ENCODE data around the gene TNFSF8.

GRCh38 chr9:114953959-114954358 is 23.6 kb upstream of the TNFSF8 start:
- TF ChIP-seq CTCF (IDR thresholded peaks at IDR 0.05) (no peak), FOXM1 (IDR thresholded peaks at IDR 0.05; ENCODE audit: low read depth) (no peak), SIN3A (IDR thresholded peaks at IDR 0.05; ENCODE audit: borderline replicate concordance, low read depth, low read length) (no peak), POLR2AphosphoS5 (IDR thresholded peaks at IDR 0.05; ENCODE audit: low read depth, low read length) (no peak), ELF1 (IDR thresholded peaks at IDR 0.05) (no peak), TAF1 (IDR thresholded peaks at IDR 0.05; ENCODE audit: borderline replicate concordance, low read depth, low read length) (no peak), USF1 (IDR thresholded peaks at IDR 0.05; ENCODE audit: borderline replicate concordance, low read depth) (no peak), GABPA (IDR thresholded peaks at IDR 0.05; ENCODE audit: low read depth) (no peak), TCF12 (IDR thresholded peaks at IDR 0.05) (0 out of 2 replicates have a peak, but pooled peaks have one; percentile 23), RAD21 (IDR thresholded peaks at IDR 0.05; ENCODE audit: low read length) (no peak), FOSL2 (IDR thresholded peaks at IDR 0.05; ENCODE audit: borderline replicate concordance, low read depth) (peak; percentile 35; the same call in 1 of the 2 replicates)

Measured in SK-N-SH (cell line).